Tibial artery (tissue), 4 donors: ENCODE results near the gene DNM3.
A peak's percentile ranks its signal among the peaks of the same experiment; 100 is the strongest.

Experiments
- DNase-seq, 2 donors: peaks; one replicate each; pipeline ENCODE4 v3.0.0-alpha.2; 2019
- H3K27ac ChIP-seq, 2 donors: fragments of 200-600 bp; sonication (generic) in 1 of 2; 1 replicate in 1 of 2; 2 replicates in 1 of 2; pipeline ENCODE4 v1.5.1; 2018 to 2019; ENCODE audit warnings: mild to moderate bottlenecking in 1 of 2
- H3K27me3 ChIP-seq, 2 donors: fragments of 200-600 bp; sonication (generic) in 1 of 2; one replicate each; pipeline versions ENCODE4 v1.5.1 to v1.6.0; 2016 to 2019
- H3K36me3 ChIP-seq, 3 donors: fragments of 200-600 bp; sonication (generic) in 2 of 3; one replicate each; pipeline ENCODE4 v1.5.1; 2016 to 2019; ENCODE audit warnings: mild to moderate bottlenecking in 2 of 3
- H3K4me1 ChIP-seq, 4 donors: fragments of 200-600 bp; sonication (generic) in 2 of 4; 1 replicate in 3 of 4; 2 replicates in 1 of 4; pipeline ENCODE4 v1.5.1; 2016 to 2019
- H3K4me3 ChIP-seq, 2 donors: fragments of 200-600 bp; sonication (generic) in 1 of 2; 1 replicate in 1 of 2; 2 replicates in 1 of 2; pipeline ENCODE4 v1.5.1; 2018 to 2019; ENCODE audit warnings: mild to moderate bottlenecking in 2 of 2
- H3K9me3 ChIP-seq, 3 donors: fragments of 200-600 bp; sonication (generic) in 1 of 3; one replicate each; pipeline ENCODE4 v1.5.1; 2016 to 2019
- CTCF ChIP-seq, 2 experiments: fragments of 200-600 bp in 1 of 2; fragments of 450-650 bp in 1 of 2; IDR thresholded peaks; one replicate each; pipeline ENCODE4 v1.5.1; 2017 to 2019; ENCODE audit warnings: antibody characterized with exemption in 2 of 2, mild to moderate bottlenecking in 1 of 2, moderate library complexity in 1 of 2
- intact Hi-C: fragments of 100-400 bp; cut with DNase I; formaldehyde crosslinking; loops from one replicate; pipeline ENCODE4 v1.15.0; 2023; ENCODE audit warnings: low total_unique reads

Gene DNM3

GRCh38 chr1:172147541-172147940 lies 306.2 kb downstream of the DNM3 start:
- H3K4me3 ChIP-seq: no peak overlapping the region
- intact Hi-C loops: no loop called here
- H3K27me3 ChIP-seq: no peaks in the 10 kb centered on the region
- peak overlapping the region in 1 of 2 donors; percentile 82 for H3K27ac ChIP-seq
- H3K36me3 ChIP-seq: no peaks in the 10 kb centered on the region
- no peak for TF ChIP-seq CTCF (IDR thresholded peaks at IDR 0.05)
- DNase-seq: no peak
- peaks cover 0 to 13% (median 0%) of the 10 kb centered on the region in 4 donors for H3K4me1 ChIP-seq
- no peaks in the 10 kb centered on the region for H3K9me3 ChIP-seq

GRCh38 chr1:172148213-172148612 lies 306.9 kb downstream of the DNM3 start:
- no peaks in the 10 kb centered on the region for H3K9me3 ChIP-seq
- no peak for TF ChIP-seq CTCF (IDR thresholded peaks at IDR 0.05)
- intact Hi-C loops: no loop called here
- H3K36me3 ChIP-seq: no peaks in the 10 kb centered on the region
- no peak overlapping the region for H3K4me3 ChIP-seq
- no peak for DNase-seq
- peak overlapping the region in 1 of 2 donors; percentile 82 for H3K27ac ChIP-seq
- H3K4me1 ChIP-seq: peaks cover 0 to 13% (median 0%) of the 10 kb centered on the region in 4 donors
- no peaks in the 10 kb centered on the region for H3K27me3 ChIP-seq

- peaks cover 0 to 13% (median 0%) of the 10 kb centered on the region in 4 donors for H3K4me1 ChIP-seq
- H3K36me3 ChIP-seq: no peaks in the 10 kb centered on the region
- H3K4me3 ChIP-seq: no peak overlapping the region
- intact Hi-C loops: no loop called here
- no peak for DNase-seq
- no peaks in the 10 kb centered on the region for H3K9me3 ChIP-seq
- H3K27ac ChIP-seq: peak overlapping the region in 1 of 2 donors; percentile 33
- no peak for TF ChIP-seq CTCF (IDR thresholded peaks at IDR 0.05)
- no peaks in the 10 kb centered on the region for H3K27me3 ChIP-seq
These were observed 307.4 kb downstream of the DNM3 start for GRCh38 chr1:172148707-172149106.

GRCh38 chr1:172149346-172149745 lies 308.0 kb downstream of the DNM3 start:
- Histone ChIP-seq H3K27ac (no peak overlapping the region), H3K4me1 (peaks cover 0 to 15% (median 0%) of the 10 kb centered on the region in 4 donors), H3K27me3 (no peaks in the 10 kb centered on the region), H3K4me3 (no peak overlapping the region), H3K9me3 (no peaks in the 10 kb centered on the region), H3K36me3 (no peaks in the 10 kb centered on the region)
- intact Hi-C loops: no loop called here
- DNase-seq: no peak
- TF ChIP-seq CTCF (IDR thresholded peaks at IDR 0.05): no peak

GRCh38 chr1:172154551-172154950 lies 313.3 kb downstream of the DNM3 start:
- Histone ChIP-seq H3K4me3 (no peak overlapping the region), H3K27me3 (no peaks in the 10 kb centered on the region), H3K27ac (peak overlapping the region in 1 of 2 donors; percentile 58), H3K4me1 (peaks cover 0 to 11% (median 2%) of the 10 kb centered on the region in 4 donors), H3K36me3 (no peaks in the 10 kb centered on the region), H3K9me3 (no peaks in the 10 kb centered on the region)
- no peak for DNase-seq
- TF ChIP-seq CTCF (IDR thresholded peaks at IDR 0.05): no peak
- intact Hi-C loops: no loop called here

- no peak overlapping the region for H3K4me3 ChIP-seq
- TF ChIP-seq CTCF (IDR thresholded peaks at IDR 0.05): no peak
- H3K27ac ChIP-seq: no peak overlapping the region
- no peaks in the 10 kb centered on the region for H3K36me3 ChIP-seq
- H3K4me1 ChIP-seq: peaks cover 0 to 11% (median 2%) of the 10 kb centered on the region in 4 donors
- intact Hi-C loops: no loop called here
- DNase-seq: no peak
- no peaks in the 10 kb centered on the region for H3K9me3 ChIP-seq
- no peaks in the 10 kb centered on the region for H3K27me3 ChIP-seq
These were observed 314.5 kb downstream of the DNM3 start for GRCh38 chr1:172155766-172156165.
